Colonic mucosa (tissue), 4 donors: ENCODE data around the gene STK33. TPM values are rescaled to one million over a fixed set of nuclear protein-coding genes. Genes with fewer than 3 reads are reported as not detected.

Experiments used
- DNase-seq: peaks from one replicate; pipeline ENCODE4 v3.0.0-alpha.2; 2020
- H3K27ac ChIP-seq: fragments of 200-600 bp; one replicate; pipeline ENCODE4 v1.8.0; 2021
- H3K27me3 ChIP-seq: fragments of 200-600 bp; one replicate; pipeline ENCODE4 v1.8.0; 2021
- H3K36me3 ChIP-seq: fragments of 200-600 bp; one replicate; pipeline ENCODE4 v1.8.0; 2021
- H3K4me1 ChIP-seq: fragments of 200-600 bp; one replicate; pipeline ENCODE4 v1.8.0; 2021; ENCODE audit warnings: mild to moderate bottlenecking
- H3K4me3 ChIP-seq: fragments of 200-600 bp; one replicate; pipeline ENCODE4 v1.8.0; 2021
- H3K9ac ChIP-seq, 2 donors: one replicate each; pipeline ENCODE4 v1.7.0; 2013; ENCODE audit warnings: control low read depth in 2 of 2, low read depth in 2 of 2, low read length in 2 of 2
- H3K9me3 ChIP-seq: fragments of 200-600 bp; one replicate; pipeline ENCODE4 v1.8.0; 2021
- intact Hi-C: fragments of 100-400 bp; cut with DNase I; formaldehyde crosslinking; loops from one replicate; pipeline ENCODE4 v1.14.1; 2022
- total RNA-seq, 2 donors: library from RNA; stranded (reverse); fragmentation: NEBNext Ultra II Directional in 1 of 2; extraction: Animal tissue kit (Norgen Biotek cat#: 25700) in 1 of 2; gene quantifications; one replicate each; pipeline ENCODE4 v1.2.1, GENCODE V29; 2021
- TF ChIP-seq, protein P1 (sequence below): fragments of 200-600 bp; IDR thresholded peaks from one replicate; pipeline ENCODE4 v1.8.0; 2022; ENCODE audit warnings: antibody characterized with exemption, mild to moderate bottlenecking
- donor health status: healthy.
- donor health status: DM: no; HTN: no; CAD: no.
- donor health status: DM: no; HTN: no; CAD: no.

The STK33 gene
- total RNA-seq, 2 donors from 2014 or later, result 3.7 to 4.1 TPM

DNA sequence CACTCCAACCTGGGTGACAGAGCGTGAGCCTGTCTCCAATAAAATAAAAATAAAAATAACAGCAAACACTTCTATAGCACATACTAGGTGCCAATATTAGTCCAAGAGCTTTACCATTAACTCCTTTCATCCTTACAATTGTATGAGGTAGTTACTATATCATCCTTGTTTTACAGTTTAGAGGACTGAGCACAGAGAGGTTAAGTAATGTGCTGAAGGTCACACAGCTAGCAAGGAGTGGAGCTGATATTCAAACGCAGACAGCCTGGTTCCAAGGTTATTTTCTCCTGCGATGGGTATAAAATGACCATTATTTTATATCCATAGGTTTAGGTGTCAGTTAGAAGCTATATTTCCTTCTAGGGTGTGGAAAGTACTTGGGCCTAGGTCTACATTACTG, 249.7 kb downstream of the STK33 start:
- Histone ChIP-seq H3K4me1 (no peaks in the 10 kb centered on the region), H3K27me3 (no peaks in the 10 kb centered on the region), H3K36me3 (no peaks in the 10 kb centered on the region), H3K27ac (no peak overlapping the region), H3K4me3 (no peak overlapping the region), H3K9me3 (no peaks in the 10 kb centered on the region), H3K9ac (no peak overlapping the region)
- TF ChIP-seq, protein P1, sequence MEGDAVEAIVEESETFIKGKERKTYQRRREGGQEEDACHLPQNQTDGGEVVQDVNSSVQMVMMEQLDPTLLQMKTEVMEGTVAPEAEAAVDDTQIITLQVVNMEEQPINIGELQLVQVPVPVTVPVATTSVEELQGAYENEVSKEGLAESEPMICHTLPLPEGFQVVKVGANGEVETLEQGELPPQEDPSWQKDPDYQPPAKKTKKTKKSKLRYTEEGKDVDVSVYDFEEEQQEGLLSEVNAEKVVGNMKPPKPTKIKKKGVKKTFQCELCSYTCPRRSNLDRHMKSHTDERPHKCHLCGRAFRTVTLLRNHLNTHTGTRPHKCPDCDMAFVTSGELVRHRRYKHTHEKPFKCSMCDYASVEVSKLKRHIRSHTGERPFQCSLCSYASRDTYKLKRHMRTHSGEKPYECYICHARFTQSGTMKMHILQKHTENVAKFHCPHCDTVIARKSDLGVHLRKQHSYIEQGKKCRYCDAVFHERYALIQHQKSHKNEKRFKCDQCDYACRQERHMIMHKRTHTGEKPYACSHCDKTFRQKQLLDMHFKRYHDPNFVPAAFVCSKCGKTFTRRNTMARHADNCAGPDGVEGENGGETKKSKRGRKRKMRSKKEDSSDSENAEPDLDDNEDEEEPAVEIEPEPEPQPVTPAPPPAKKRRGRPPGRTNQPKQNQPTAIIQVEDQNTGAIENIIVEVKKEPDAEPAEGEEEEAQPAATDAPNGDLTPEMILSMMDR, result no peak
- intact Hi-C loops, result no loop called here
- no peak for DNase-seq

DNA sequence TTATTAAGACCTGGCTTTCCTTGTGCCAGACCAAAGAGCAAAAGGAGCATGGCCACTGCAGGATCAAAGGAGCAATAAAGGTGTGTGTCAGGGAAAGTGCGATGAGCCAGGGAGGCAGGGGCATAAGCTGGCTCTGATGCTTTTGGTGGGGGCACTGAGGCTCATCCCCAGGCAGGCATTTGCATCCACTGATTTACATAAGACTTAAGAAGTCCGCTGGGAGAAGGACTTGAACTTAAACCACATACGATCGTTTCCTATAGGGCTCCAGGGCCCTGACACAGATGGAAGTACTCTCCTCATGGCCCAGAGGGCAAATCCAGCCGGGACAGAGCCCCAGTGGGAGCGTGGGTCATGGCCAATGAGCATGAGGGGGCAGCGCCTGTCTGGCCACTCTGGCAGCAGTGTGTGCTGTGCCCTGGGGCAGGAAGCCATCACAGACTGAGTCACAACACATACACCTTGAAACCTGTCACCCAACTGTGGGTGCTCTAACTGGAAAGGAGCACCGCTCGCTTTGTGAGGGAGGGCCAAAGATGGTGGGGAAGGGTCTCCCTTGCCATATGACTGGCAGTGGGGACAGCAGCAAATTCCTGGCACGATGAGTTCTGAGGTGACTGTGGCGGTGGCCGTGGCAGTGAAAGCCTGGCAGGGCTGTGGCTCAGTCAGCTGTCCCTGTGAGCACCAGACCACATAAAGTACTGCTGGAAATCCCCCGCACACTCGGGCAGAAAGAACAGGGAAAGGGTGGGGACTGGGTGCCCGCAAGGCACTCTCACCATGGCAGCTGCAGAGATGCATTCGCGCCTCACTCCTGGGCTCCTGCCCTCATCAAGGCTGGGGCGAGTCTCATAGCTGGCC, 251.0 kb downstream of the STK33 start:
- Histone ChIP-seq H3K27me3 (no peaks in the 10 kb centered on the region), H3K9ac (no peak overlapping the region), H3K4me1 (no peaks in the 10 kb centered on the region), H3K27ac (no peak overlapping the region), H3K36me3 (no peaks in the 10 kb centered on the region), H3K9me3 (no peaks in the 10 kb centered on the region), H3K4me3 (no peak overlapping the region)
- TF ChIP-seq, protein P1, result no peak
- DNase-seq, result no peak
- intact Hi-C loops, result no loop called here

DNA sequence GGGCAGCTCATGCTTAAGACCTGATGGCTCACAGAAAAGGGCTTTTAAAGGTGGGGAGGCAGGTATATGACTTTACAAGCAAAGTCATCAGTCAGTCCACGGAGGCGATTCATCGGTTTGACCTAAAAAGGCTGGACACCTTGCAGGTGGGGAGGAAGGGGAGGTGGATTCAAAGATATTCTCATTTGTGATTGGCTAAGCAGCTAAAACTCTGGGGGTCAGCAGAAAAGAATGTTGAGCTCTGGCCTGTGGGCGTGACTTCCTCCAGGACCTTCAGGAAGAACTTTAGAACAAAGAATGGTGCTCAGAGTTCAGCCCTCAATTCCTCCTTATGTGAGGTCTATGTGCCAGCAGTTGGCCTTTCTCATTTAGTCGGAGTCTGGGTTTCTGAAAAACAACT, 252.0 kb downstream of the STK33 start:
- TF ChIP-seq, protein P1, result no peak
- H3K27me3 ChIP-seq, result no peaks in the 10 kb centered on the region
- no peaks in the 10 kb centered on the region for H3K36me3 ChIP-seq
- H3K9ac ChIP-seq, result no peak overlapping the region
- H3K4me3 ChIP-seq, result no peak overlapping the region
- intact Hi-C loops, result no loop called here
- H3K4me1 ChIP-seq, result no peaks in the 10 kb centered on the region
- DNase-seq, result no peak
- H3K27ac ChIP-seq, result no peak overlapping the region
- no peaks in the 10 kb centered on the region for H3K9me3 ChIP-seq

Other genes starting within 250 kb of the STK33 start
- 10 to 100 TPM in 1 of 2 donors, 1 to 10 TPM in 1; 5.9 to 10.6 TPM for gene TRIM66, start 88.4 kb upstream of the STK33 start, total RNA-seq
- gene RPL27A, start 88.6 kb upstream of the STK33 start, total RNA-seq, result 1,000 to 10,000 TPM in 1 of 2 donors, 100 to 1,000 TPM in 1; 701 to 1,045 TPM